ENCODE measurements around the gene WDR62. TPM values are rescaled to one million over a fixed set of nuclear protein-coding genes. Genes with fewer than 3 reads are reported as not detected.
A peak's percentile ranks its signal among the peaks of the same experiment; 100 is the strongest.

WDR62 gene
- total RNA-seq, 1 experiment from 2014 or later = 51.4 TPM

GRCh38 chr19:36116344-36116637, 61.6 kb downstream of the WDR62 start:
- ATAC-seq (no peak), DNase-seq (ENCODE audit: low read depth, low spot score) (no peak)
- peak overlapping the region; percentile 92 for H3K27ac ChIP-seq (ENCODE audit: low read length)
- no peak for TF ChIP-seq POLR2AphosphoS5 (IDR thresholded peaks at IDR 0.05; ENCODE audit: low read depth, low read length)
- no peak for TF ChIP-seq REST (IDR thresholded peaks at IDR 0.05; ENCODE audit: insufficient read depth in 1 of 2, low read depth in 2 of 2, low read length in 1 of 2)
- no peak for TF ChIP-seq TCF7L2 (IDR thresholded peaks at IDR 0.05; ENCODE audit: low read depth, low read length)
- TF ChIP-seq, protein P1, sequence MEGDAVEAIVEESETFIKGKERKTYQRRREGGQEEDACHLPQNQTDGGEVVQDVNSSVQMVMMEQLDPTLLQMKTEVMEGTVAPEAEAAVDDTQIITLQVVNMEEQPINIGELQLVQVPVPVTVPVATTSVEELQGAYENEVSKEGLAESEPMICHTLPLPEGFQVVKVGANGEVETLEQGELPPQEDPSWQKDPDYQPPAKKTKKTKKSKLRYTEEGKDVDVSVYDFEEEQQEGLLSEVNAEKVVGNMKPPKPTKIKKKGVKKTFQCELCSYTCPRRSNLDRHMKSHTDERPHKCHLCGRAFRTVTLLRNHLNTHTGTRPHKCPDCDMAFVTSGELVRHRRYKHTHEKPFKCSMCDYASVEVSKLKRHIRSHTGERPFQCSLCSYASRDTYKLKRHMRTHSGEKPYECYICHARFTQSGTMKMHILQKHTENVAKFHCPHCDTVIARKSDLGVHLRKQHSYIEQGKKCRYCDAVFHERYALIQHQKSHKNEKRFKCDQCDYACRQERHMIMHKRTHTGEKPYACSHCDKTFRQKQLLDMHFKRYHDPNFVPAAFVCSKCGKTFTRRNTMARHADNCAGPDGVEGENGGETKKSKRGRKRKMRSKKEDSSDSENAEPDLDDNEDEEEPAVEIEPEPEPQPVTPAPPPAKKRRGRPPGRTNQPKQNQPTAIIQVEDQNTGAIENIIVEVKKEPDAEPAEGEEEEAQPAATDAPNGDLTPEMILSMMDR (IDR thresholded peaks at IDR 0.05) = no peak
- no peak for TF ChIP-seq SIN3A (IDR thresholded peaks at IDR 0.05; ENCODE audit: borderline replicate concordance, insufficient read depth, low read depth, low read length)
- peaks cover 14% of the 10 kb centered on the region for H3K4me1 ChIP-seq (ENCODE audit: control insufficient read depth, insufficient read depth, low read length)
- H3K4me3 ChIP-seq (ENCODE audit: low read depth in 2 of 2, low read length in 2 of 2) = peak overlapping the region; percentile 85 to 96
- BruUV-seq (replicated peaks) = no TSS peak
- H3K9me3 ChIP-seq (ENCODE audit: control insufficient read depth, insufficient read depth, low read depth, low read length) = no peaks in the 10 kb centered on the region
- ChIA-PET POLR2A (no interaction called here), CTCF (no interaction called here)
- intact Hi-C loops (cut with micrococcal nuclease; ENCODE audit: unreplicated experiment) (no loop called here), in situ Hi-C loops (cut with HindIII; ENCODE audit: low pct_unique_long_range_greater_than_20kb, low sequenced_read_pairs) (no loop called here)
- peaks cover 3% of the 10 kb centered on the region; the same call in 1 of the 2 replicates for H3K36me3 ChIP-seq (ENCODE audit: control insufficient read depth, insufficient read depth, low read length)
- H3K27me3 ChIP-seq (ENCODE audit: control insufficient read depth, insufficient read depth, low read length) = no peaks in the 10 kb centered on the region

GRCh38 chr19:36120092-36120983, 65.6 kb downstream of the WDR62 start:
- no peak for DNase-seq (ENCODE audit: low read depth, low spot score)
- no peaks in the 10 kb centered on the region for H3K9me3 ChIP-seq (ENCODE audit: control insufficient read depth, insufficient read depth, low read depth, low read length)
- intact Hi-C loops (cut with micrococcal nuclease; ENCODE audit: unreplicated experiment) (no loop called here), in situ Hi-C loops (cut with HindIII; ENCODE audit: low pct_unique_long_range_greater_than_20kb, low sequenced_read_pairs) (no loop called here)
- H3K27me3 ChIP-seq (ENCODE audit: control insufficient read depth, insufficient read depth, low read length) = no peaks in the 10 kb centered on the region
- peaks cover 9% of the 10 kb centered on the region for H3K4me1 ChIP-seq (ENCODE audit: control insufficient read depth, insufficient read depth, low read length)
- no peak for TF ChIP-seq POLR2AphosphoS5 (IDR thresholded peaks at IDR 0.05; ENCODE audit: low read depth, low read length)
- TF ChIP-seq, protein P1 (IDR thresholded peaks at IDR 0.05) = no peak
- H3K4me3 ChIP-seq (ENCODE audit: low read depth in 2 of 2, low read length in 2 of 2) = no peak overlapping the region
- no peak overlapping the region for H3K27ac ChIP-seq (ENCODE audit: low read length)
- no peak for ATAC-seq
- no TSS peak for BruUV-seq (replicated peaks)
- POLR2A ChIA-PET = no interaction called here
- H3K36me3 ChIP-seq (ENCODE audit: control insufficient read depth, insufficient read depth, low read length) = peaks cover 11% of the 10 kb centered on the region; the same call in 1 of the 2 replicates
- CTCF ChIA-PET = no interaction called here
